Fibroblast of lung (primary cell): ENCODE measurements around the gene SEMA6B. TPM values are rescaled to one million over a fixed set of nuclear protein-coding genes. Genes with fewer than 3 reads are reported as not detected.
"Not testable (repeated sequence)": the region's sequence is repeated elsewhere in the genome, so short reads cannot be mapped to it uniquely, and the experiment has no call there.

Source experiments
- DNase-seq, 2 donors: peaks; one replicate each; pipeline versions ENCODE4 v3.0.0 to v3.0.0-alpha.2; 2010; ENCODE audit warnings: low read depth in 2 of 2
- H2AFZ ChIP-seq: 2 replicates; pipeline ENCODE4 v1.5.1; 2012; ENCODE audit warnings: low read length, control low read depth, inconsistent platforms
- H3K27ac ChIP-seq: 2 replicates; pipeline ENCODE4 v1.5.1; 2011; ENCODE audit warnings: low read length, control low read depth; ENCODE audit not compliant: insufficient read depth
- H3K27me3 ChIP-seq: 2 replicates; pipeline ENCODE4 v1.5.1; 2011; ENCODE audit warnings: mild to moderate bottlenecking, low read length; ENCODE audit not compliant: control insufficient read depth, insufficient read depth
- H3K36me3 ChIP-seq: 2 replicates; pipeline ENCODE4 v1.5.1; 2011; ENCODE audit warnings: low read length; ENCODE audit not compliant: control insufficient read depth, insufficient read depth
- H3K4me1 ChIP-seq: 2 replicates; pipeline ENCODE4 v1.5.1; 2011; ENCODE audit warnings: low read length; ENCODE audit not compliant: control insufficient read depth, insufficient read depth; ENCODE audit errors: extremely low read depth
- H3K4me2 ChIP-seq: 2 replicates; pipeline ENCODE4 v1.5.1; 2011; ENCODE audit warnings: low read length, control low read depth; ENCODE audit not compliant: insufficient read depth; ENCODE audit errors: extremely low read depth
- H3K4me3 ChIP-seq, 4 experiments: fragments of 200-600 bp in 1 of 4; sonication (generic) in 1 of 4; replicated peaks in 1 of 4; 2 replicates each; pipeline ENCODE4 v1.5.1; 2011 to 2016; ENCODE audit warnings: low read length in 4 of 4, low read depth in 3 of 4, mild to moderate bottlenecking in 3 of 4, control low read depth in 2 of 4, inconsistent platforms in 1 of 4, mixed read lengths in 1 of 4; ENCODE audit not compliant: insufficient read depth in 1 of 4; ENCODE audit errors: control extremely low read depth in 1 of 4
- H3K79me2 ChIP-seq: 2 replicates; pipeline ENCODE4 v1.5.1; 2012; ENCODE audit warnings: mild to moderate bottlenecking, low read length, inconsistent platforms; ENCODE audit not compliant: control insufficient read depth, insufficient read depth
- H3K9ac ChIP-seq: 2 replicates; pipeline ENCODE4 v1.5.1; 2011; ENCODE audit warnings: mild to moderate bottlenecking, low read length, control low read depth; ENCODE audit not compliant: insufficient read depth
- H3K9me3 ChIP-seq: 2 replicates; pipeline ENCODE4 v1.5.1; 2012; ENCODE audit warnings: low read depth, low read length; ENCODE audit not compliant: control insufficient read depth, insufficient read depth
- H4K20me1 ChIP-seq: 2 replicates; pipeline ENCODE4 v1.5.1; 2011; ENCODE audit warnings: low read length; ENCODE audit not compliant: control insufficient read depth, insufficient read depth; ENCODE audit errors: extremely low read depth
- EZH2 ChIP-seq: IDR thresholded peaks from 2 replicates; pipeline ENCODE4 v1.5.1; 2012; ENCODE audit warnings: low read length, control low read depth, mild to moderate bottlenecking; ENCODE audit errors: missing control alignments
- polyA plus RNA-seq, 2 donors: library from polyadenylated mRNA; depleted of rRNA in 1 of 2; stranded (reverse) in 1 of 2; unstranded in 1 of 2; fragments of >200 nt; gene quantifications; 2 replicates each; pipeline ENCODE4 v1.2.1, GENCODE V29; 2011 to 2012; ENCODE audit warnings: missing spikeins in 1 of 2
- total RNA-seq: library from RNA; depleted of rRNA; stranded (reverse); fragments of >200 nt; gene quantifications from 2 replicates; pipeline ENCODE4 v1.2.1, GENCODE V29; 2014
- TF ChIP-seq, protein P1 (sequence below), 2 donors: IDR thresholded peaks in 1 of 2; conservative IDR thresholded peaks in 1 of 2; 1 replicate in 1 of 2; 2 replicates in 1 of 2; pipeline ENCODE4 v1.5.1; 2011 to 2012; ENCODE audit warnings: low read length in 2 of 2, control low read depth in 1 of 2, inconsistent platforms in 1 of 2, low read depth in 1 of 2, mild to moderate bottlenecking in 1 of 2

Gene SEMA6B
- total and polyA plus RNA-seq, 2 donors (not counting 1 experiment from before 2014, with no cell fraction given) = under 0.01 to 0.31 TPM

DNA sequence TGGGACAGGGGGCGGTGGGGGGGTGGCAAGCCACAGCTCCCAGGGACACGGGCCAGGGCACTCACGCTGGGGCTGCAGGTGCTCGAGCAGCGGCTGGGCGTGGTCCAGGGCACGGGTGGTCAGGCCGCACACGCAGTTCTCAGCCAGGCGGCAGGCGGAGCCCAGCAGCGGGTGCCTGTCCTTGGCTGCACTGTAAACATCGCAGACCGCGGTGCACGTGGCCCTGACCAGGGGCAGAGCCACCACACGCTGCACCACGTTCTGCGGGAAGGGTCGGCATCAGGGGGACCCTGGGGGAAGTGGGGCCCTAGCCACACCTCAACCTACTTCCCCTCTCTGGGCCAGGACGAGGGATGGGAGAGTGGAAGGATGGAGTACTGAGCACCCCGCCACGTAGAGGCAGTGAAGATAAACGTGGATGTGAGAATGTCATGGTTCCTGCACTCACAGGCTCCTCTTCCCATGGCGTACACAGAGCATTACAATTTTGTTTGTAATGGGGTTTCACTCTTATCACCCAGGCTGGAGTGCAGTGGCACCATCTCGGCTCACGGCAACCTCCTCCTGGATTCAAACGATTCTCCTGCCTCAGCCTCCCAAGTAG, 27.8 kb downstream of the SEMA6B start:
- H3K27ac ChIP-seq = no peak overlapping the region
- no peak for DNase-seq
- H3K36me3 ChIP-seq = no peaks in the 10 kb centered on the region
- peaks cover 7% of the 10 kb centered on the region for H3K27me3 ChIP-seq
- no peaks in the 10 kb centered on the region for H3K9me3 ChIP-seq
- no peaks in the 10 kb centered on the region for H4K20me1 ChIP-seq
- no peak overlapping the region for H3K4me2 ChIP-seq
- H3K79me2 ChIP-seq = no peaks in the 10 kb centered on the region
- H2AFZ ChIP-seq = no peak overlapping the region
- H3K4me3 ChIP-seq = no peak overlapping the region
- TF ChIP-seq EZH2 = no peak
- TF ChIP-seq, protein P1, sequence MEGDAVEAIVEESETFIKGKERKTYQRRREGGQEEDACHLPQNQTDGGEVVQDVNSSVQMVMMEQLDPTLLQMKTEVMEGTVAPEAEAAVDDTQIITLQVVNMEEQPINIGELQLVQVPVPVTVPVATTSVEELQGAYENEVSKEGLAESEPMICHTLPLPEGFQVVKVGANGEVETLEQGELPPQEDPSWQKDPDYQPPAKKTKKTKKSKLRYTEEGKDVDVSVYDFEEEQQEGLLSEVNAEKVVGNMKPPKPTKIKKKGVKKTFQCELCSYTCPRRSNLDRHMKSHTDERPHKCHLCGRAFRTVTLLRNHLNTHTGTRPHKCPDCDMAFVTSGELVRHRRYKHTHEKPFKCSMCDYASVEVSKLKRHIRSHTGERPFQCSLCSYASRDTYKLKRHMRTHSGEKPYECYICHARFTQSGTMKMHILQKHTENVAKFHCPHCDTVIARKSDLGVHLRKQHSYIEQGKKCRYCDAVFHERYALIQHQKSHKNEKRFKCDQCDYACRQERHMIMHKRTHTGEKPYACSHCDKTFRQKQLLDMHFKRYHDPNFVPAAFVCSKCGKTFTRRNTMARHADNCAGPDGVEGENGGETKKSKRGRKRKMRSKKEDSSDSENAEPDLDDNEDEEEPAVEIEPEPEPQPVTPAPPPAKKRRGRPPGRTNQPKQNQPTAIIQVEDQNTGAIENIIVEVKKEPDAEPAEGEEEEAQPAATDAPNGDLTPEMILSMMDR (conservative IDR thresholded peaks at IDR 0.05 in 1 of 2, IDR thresholded peaks at IDR 0.05 in 1 of 2; ENCODE audit: low read depth in 1 of 2, low read length in 2 of 2) = no peak
- no peaks in the 10 kb centered on the region for H3K4me1 ChIP-seq
- H3K9ac ChIP-seq = no peak overlapping the region

DNA sequence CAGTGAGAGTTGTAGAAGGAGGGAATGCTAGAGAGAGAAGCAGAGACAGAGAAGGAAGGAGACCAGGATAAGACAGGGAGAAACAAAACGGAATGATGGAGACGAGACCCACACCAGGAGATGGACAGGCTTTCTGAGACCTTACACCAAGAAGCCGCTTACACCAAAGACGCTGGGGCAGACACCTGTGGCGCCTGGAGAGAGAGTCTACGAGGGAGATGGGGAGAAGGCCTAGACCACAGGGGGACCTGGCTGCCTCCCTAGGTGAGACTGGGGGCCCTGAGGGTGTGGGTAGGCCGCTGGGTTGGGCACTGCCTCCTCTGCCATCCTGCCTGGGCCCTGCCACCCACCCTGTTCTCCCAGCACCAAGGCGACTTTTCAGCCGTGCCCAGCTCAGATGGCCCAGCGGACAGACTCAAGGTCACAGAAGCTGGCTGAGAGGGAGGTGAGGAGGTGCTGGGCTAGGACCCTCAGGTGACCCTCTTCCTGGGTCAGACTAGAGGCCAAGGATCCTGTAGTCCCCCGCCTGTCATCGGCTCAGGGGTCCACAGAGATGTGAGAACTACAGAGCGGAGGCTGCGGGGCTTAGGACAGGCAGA, 29.5 kb downstream of the SEMA6B start:
- Histone ChIP-seq H3K27me3 (peaks cover 7% of the 10 kb centered on the region), H3K4me3 (no peak overlapping the region), H3K79me2 (no peaks in the 10 kb centered on the region), H3K9ac (no peak overlapping the region), H3K36me3 (no peaks in the 10 kb centered on the region), H4K20me1 (no peaks in the 10 kb centered on the region), H3K4me2 (no peak overlapping the region), H3K27ac (no peak overlapping the region), H2AFZ (no peak overlapping the region), H3K4me1 (no peaks in the 10 kb centered on the region), H3K9me3 (no peaks in the 10 kb centered on the region)
- no peak for DNase-seq
- TF ChIP-seq, protein P1 (conservative IDR thresholded peaks at IDR 0.05 in 1 of 2, IDR thresholded peaks at IDR 0.05 in 1 of 2; ENCODE audit: low read depth in 1 of 2, low read length in 2 of 2) = no peak
- no peak for TF ChIP-seq EZH2

DNA sequence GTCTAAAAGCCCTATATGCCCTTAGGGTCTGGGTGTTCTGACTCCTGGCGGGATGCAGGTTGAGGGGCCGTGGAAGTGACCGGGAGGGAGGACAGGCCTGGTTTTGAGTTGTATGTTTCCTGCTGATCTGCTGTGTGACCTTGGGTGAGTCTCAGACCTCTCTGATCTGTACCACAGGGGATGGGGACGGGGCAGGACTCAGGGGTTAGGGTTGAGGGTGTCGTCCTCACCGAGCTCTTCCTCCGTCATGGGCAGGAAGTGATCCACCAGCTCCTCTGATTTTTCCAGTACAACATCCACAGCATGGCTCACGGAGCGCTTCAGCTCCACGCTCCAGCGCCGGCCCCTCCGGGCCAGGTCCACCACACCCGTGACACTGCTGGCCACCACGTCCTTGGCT, 30.6 kb downstream of the SEMA6B start:
- Histone ChIP-seq H3K4me3 (no peak overlapping the region), H3K79me2 (no peaks in the 10 kb centered on the region), H3K36me3 (no peaks in the 10 kb centered on the region), H3K4me2 (no peak overlapping the region), H2AFZ (no peak overlapping the region), H3K27me3 (peaks cover 3% of the 10 kb centered on the region), H3K9ac (no peak overlapping the region), H3K4me1 (no peaks in the 10 kb centered on the region), H4K20me1 (no peaks in the 10 kb centered on the region), H3K27ac (no peak overlapping the region), H3K9me3 (no peaks in the 10 kb centered on the region)
- TF ChIP-seq EZH2 = no peak
- TF ChIP-seq, protein P1 (conservative IDR thresholded peaks at IDR 0.05 in 1 of 2, IDR thresholded peaks at IDR 0.05 in 1 of 2; ENCODE audit: low read depth in 1 of 2, low read length in 2 of 2) = no peak
- DNase-seq = no peak

DNA sequence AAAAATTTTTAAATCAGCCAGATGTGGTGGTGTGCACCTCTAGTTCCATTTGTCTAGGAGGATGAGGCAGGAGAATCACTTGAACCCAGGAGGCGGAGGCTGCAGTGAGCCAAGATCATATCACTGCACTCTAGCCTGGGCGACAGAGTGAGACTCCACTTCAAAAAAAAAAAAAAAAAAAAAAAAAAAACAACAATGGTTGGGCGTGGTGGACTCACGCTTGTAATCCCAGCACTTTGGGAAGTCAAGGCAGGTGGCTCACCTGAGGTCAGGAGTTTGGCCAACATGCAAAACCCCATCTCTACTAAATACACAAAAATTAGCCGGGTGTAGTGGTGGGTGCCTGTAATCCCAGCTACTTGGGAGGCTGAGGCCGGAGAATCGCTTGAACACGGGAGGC, 32.1 kb downstream of the SEMA6B start:
- H3K4me3 ChIP-seq, H3K4me2 ChIP-seq, H3K4me1 ChIP-seq, H3K79me2 ChIP-seq, H4K20me1 ChIP-seq, H3K27me3 ChIP-seq, H3K9ac ChIP-seq, DNase-seq, H3K9me3 ChIP-seq, H2AFZ ChIP-seq, H3K27ac ChIP-seq, H3K36me3 ChIP-seq: not testable (repeated sequence)
